AML-193 (cell line): ENCODE data around the gene CCDC149.

Experiments
- DNase-seq, 2 experiments: peaks; one replicate each; lab custom pipeline; 2025; lab: John Stamatoyannopoulos, UW

CCDC149 gene

GRCh38 chr4:24843096-24843495 is 69.7 kb downstream of the CCDC149 start:
- no peak for DNase-seq

GRCh38 chr4:24842356-24842755 is 70.5 kb downstream of the CCDC149 start:
- DNase-seq, result no peak

GRCh38 chr4:24840826-24841543 is 71.9 kb downstream of the CCDC149 start:
- DNase-seq, result no peak

GRCh38 chr4:24840362-24840761 is 72.5 kb downstream of the CCDC149 start:
- DNase-seq, result no peak

- DNase-seq, result no peak
These were observed 75.1 kb downstream of the CCDC149 start for GRCh38 chr4:24837781-24838180.

- no peak for DNase-seq
These were observed 75.5 kb downstream of the CCDC149 start for GRCh38 chr4:24837336-24837735.

GRCh38 chr4:24836661-24837242 is 76.1 kb downstream of the CCDC149 start:
- DNase-seq, result no peak

GRCh38 chr4:24835696-24836095 is 77.1 kb downstream of the CCDC149 start:
- no peak for DNase-seq

- DNase-seq, result no peak
These were observed 81.2 kb downstream of the CCDC149 start for GRCh38 chr4:24831637-24832036.

GRCh38 chr4:24824720-24825119 is 88.1 kb downstream of the CCDC149 start:
- no peak for DNase-seq

GRCh38 chr4:24820541-24820940 is 92.3 kb downstream of the CCDC149 start:
- DNase-seq, result no peak

GRCh38 chr4:24816797-24817196 is 96.0 kb downstream of the CCDC149 start:
- DNase-seq, result no peak

- no peak for DNase-seq
These were observed 99.1 kb downstream of the CCDC149 start for GRCh38 chr4:24813732-24814131.

- DNase-seq, result no peak
These were observed 101.8 kb downstream of the CCDC149 start for GRCh38 chr4:24810871-24811631.

- DNase-seq, result no peak
These were observed 102.9 kb downstream of the CCDC149 start for GRCh38 chr4:24809815-24810405.

GRCh38 chr4:24809376-24809775 is 103.5 kb downstream of the CCDC149 start:
- DNase-seq, result no peak

GRCh38 chr4:24808955-24809354 is 103.9 kb downstream of the CCDC149 start:
- DNase-seq, result no peak

- no peak for DNase-seq
These were observed 104.6 kb downstream of the CCDC149 start for GRCh38 chr4:24808261-24808660.

- DNase-seq, result no peak
These were observed 105.2 kb downstream of the CCDC149 start for GRCh38 chr4:24807611-24808010.

GRCh38 chr4:24806206-24806990 is 106.4 kb downstream of the CCDC149 start:
- no peak for DNase-seq

- no peak for DNase-seq
These were observed 107.3 kb downstream of the CCDC149 start for GRCh38 chr4:24805566-24805965.

GRCh38 chr4:24805067-24805466 is 107.8 kb downstream of the CCDC149 start:
- no peak for DNase-seq
